ENCODE results near the gene NELFE. TPM values are rescaled to one million over a fixed set of nuclear protein-coding genes. Genes with fewer than 3 reads are reported as not detected.

Gene NELFE
- total and polyA plus RNA-seq, 2 of the 13 experiments (the other 11 are each of a cell fraction or from before 2014, with no cell fraction given), result 51.3 to 69.8 TPM

GRCh38 chr6:31946370-31946885, 12.3 kb downstream of the NELFE start (continued):
- TF ChIP-seq ZNF629 (CRISPR knock-in tag; conservative IDR thresholded peaks at IDR 0.05) (no peak), SP4 (CRISPR knock-in tag; IDR thresholded peaks at IDR 0.05) (no peak), ZIK1 (CRISPR knock-in tag; IDR thresholded peaks at IDR 0.05; ENCODE audit: borderline replicate concordance, low read depth) (no peak; the same call in 1 of the 2 replicates), PRDM15 (CRISPR knock-in tag; IDR thresholded peaks at IDR 0.05) (no peak), ZNF782 (CRISPR knock-in tag; IDR thresholded peaks at IDR 0.05; ENCODE audit: borderline replicate concordance) (no peak), SRSF4 (IDR thresholded peaks at IDR 0.05; ENCODE audit: low read depth, low read length, poor library complexity, severe bottlenecking) (no peak), TFDP2 (CRISPR knock-in tag; IDR thresholded peaks at IDR 0.05) (peak; percentile 9; the same call in 1 of the 2 replicates), PHF8 (CRISPR knock-in tag; IDR thresholded peaks at IDR 0.05) (no peak), MAFG (CRISPR knock-in tag; IDR thresholded peaks at IDR 0.05) (no peak), TCF12 (IDR thresholded peaks at IDR 0.05) (no peak), TCF12 (CRISPR knock-in tag; IDR thresholded peaks at IDR 0.05) (no peak), ZNF333 (CRISPR knock-in tag; IDR thresholded peaks at IDR 0.05; ENCODE audit: borderline replicate concordance) (peak; percentile 31; the same call in 1 of the 2 replicates), ZNF563 (CRISPR knock-in tag; IDR thresholded peaks at IDR 0.05) (no peak), GTF2F1 (IDR thresholded peaks at IDR 0.05; ENCODE audit: low read length) (no peak), ZNF556 (CRISPR knock-in tag; IDR thresholded peaks at IDR 0.05; ENCODE audit: borderline replicate concordance) (no peak), ZFAT (CRISPR knock-in tag; conservative IDR thresholded peaks at IDR 0.05) (no peak), POLR2G (IDR thresholded peaks at IDR 0.05; ENCODE audit: low read depth, low read length) (no peak)
- TF ChIP-seq, protein P1, sequence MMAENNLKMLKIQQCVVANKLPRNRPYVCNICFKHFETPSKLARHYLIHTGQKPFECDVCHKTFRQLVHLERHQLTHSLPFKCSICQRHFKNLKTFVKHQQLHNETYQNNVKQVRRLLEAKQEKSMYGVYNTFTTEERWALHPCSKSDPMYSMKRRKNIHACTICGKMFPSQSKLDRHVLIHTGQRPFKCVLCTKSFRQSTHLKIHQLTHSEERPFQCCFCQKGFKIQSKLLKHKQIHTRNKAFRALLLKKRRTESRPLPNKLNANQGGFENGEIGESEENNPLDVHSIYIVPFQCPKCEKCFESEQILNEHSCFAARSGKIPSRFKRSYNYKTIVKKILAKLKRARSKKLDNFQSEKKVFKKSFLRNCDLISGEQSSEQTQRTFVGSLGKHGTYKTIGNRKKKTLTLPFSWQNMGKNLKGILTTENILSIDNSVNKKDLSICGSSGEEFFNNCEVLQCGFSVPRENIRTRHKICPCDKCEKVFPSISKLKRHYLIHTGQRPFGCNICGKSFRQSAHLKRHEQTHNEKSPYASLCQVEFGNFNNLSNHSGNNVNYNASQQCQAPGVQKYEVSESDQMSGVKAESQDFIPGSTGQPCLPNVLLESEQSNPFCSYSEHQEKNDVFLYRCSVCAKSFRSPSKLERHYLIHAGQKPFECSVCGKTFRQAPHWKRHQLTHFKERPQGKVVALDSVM (CRISPR knock-in tag; IDR thresholded peaks at IDR 0.05), result no peak
- TF ChIP-seq, protein P2, sequence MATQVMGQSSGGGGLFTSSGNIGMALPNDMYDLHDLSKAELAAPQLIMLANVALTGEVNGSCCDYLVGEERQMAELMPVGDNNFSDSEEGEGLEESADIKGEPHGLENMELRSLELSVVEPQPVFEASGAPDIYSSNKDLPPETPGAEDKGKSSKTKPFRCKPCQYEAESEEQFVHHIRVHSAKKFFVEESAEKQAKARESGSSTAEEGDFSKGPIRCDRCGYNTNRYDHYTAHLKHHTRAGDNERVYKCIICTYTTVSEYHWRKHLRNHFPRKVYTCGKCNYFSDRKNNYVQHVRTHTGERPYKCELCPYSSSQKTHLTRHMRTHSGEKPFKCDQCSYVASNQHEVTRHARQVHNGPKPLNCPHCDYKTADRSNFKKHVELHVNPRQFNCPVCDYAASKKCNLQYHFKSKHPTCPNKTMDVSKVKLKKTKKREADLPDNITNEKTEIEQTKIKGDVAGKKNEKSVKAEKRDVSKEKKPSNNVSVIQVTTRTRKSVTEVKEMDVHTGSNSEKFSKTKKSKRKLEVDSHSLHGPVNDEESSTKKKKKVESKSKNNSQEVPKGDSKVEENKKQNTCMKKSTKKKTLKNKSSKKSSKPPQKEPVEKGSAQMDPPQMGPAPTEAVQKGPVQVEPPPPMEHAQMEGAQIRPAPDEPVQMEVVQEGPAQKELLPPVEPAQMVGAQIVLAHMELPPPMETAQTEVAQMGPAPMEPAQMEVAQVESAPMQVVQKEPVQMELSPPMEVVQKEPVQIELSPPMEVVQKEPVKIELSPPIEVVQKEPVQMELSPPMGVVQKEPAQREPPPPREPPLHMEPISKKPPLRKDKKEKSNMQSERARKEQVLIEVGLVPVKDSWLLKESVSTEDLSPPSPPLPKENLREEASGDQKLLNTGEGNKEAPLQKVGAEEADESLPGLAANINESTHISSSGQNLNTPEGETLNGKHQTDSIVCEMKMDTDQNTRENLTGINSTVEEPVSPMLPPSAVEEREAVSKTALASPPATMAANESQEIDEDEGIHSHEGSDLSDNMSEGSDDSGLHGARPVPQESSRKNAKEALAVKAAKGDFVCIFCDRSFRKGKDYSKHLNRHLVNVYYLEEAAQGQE (IDR thresholded peaks at IDR 0.05; ENCODE audit: borderline replicate concordance in 1 of 2, low read depth in 1 of 2, low read length in 2 of 2), result no peak
